Panc1 (cell line): ENCODE results near the gene PRR5. TPM values are rescaled to one million over a fixed set of nuclear protein-coding genes. Genes with fewer than 3 reads are reported as not detected.

ENCODE experiments used
- ATAC-seq: fragments of 200-7000 bp; cut with Tn5 transposase; 2 replicates; pipeline ENCODE4 v1.9.1; 2020; ENCODE audit warnings: mild to moderate bottlenecking, moderate library complexity
- BruUV-seq: library from RNA; stranded (reverse); fragments of 400-500 nt; replicated peaks from 2 replicates; lab custom pipeline; 2021; lab: Mats Ljungman, UMichigan
- CTCF ChIA-PET: fragments of 300-600 bp; sonication (Branson Sonifier 250); formaldehyde crosslinking; loops from one replicate; lab custom pipeline; 2022; ENCODE audit warnings: antibody characterized with exemption; lab: Charles Lee
- POLR2A ChIA-PET: fragments of 300-600 bp; sonication (Branson Sonifier 250); formaldehyde crosslinking; loops from one replicate; lab custom pipeline; 2022; ENCODE audit warnings: antibody characterized with exemption; lab: Charles Lee
- DNase-seq: peaks from one replicate; pipeline ENCODE4 v3.0.0-alpha.2; 2010; ENCODE audit warnings: low read depth, low spot score
- H3K27ac ChIP-seq: 2 replicates; pipeline ENCODE4 v1.5.1; 2011; ENCODE audit warnings: mild to moderate bottlenecking, low read length, inconsistent platforms
- H3K27me3 ChIP-seq: fragments of 200-500 bp; sonication (Bioruptor generic); 2 replicates; pipeline ENCODE4 v1.6.0; 2014; ENCODE audit warnings: low read length, inconsistent platforms; ENCODE audit not compliant: control insufficient read depth, insufficient read depth
- H3K36me3 ChIP-seq: fragments of 200-500 bp; sonication (Bioruptor generic); 2 replicates; pipeline ENCODE4 v1.5.1; 2014; ENCODE audit warnings: inconsistent platforms, mild to moderate bottlenecking, low read length, moderate library complexity; ENCODE audit not compliant: control insufficient read depth, insufficient read depth
- H3K4me1 ChIP-seq: 2 replicates; pipeline ENCODE4 v1.5.1; 2011; ENCODE audit warnings: inconsistent platforms, mild to moderate bottlenecking, low read length, moderate library complexity; ENCODE audit not compliant: control insufficient read depth, insufficient read depth
- H3K4me3 ChIP-seq, 2 experiments: 2 replicates each; pipeline ENCODE4 v1.5.1; 2011 to 2012; ENCODE audit warnings: low read depth in 2 of 2, low read length in 2 of 2, mild to moderate bottlenecking in 2 of 2, inconsistent platforms in 1 of 2, moderate library complexity in 1 of 2
- H3K9me3 ChIP-seq: fragments of 200-500 bp; sonication (Bioruptor generic); 2 replicates; pipeline ENCODE4 v1.5.1; 2014; ENCODE audit warnings: low read depth, mild to moderate bottlenecking, inconsistent platforms, low read length, moderate library complexity; ENCODE audit not compliant: control insufficient read depth, insufficient read depth
- CTCF ChIP-seq: fragments of 450-650 bp; IDR thresholded peaks from 2 replicates; pipeline ENCODE4 v1.5.1; 2017; ENCODE audit warnings: mild to moderate bottlenecking
- POLR2AphosphoS5 ChIP-seq: IDR thresholded peaks from 2 replicates; pipeline ENCODE4 v1.6.1; 2012; ENCODE audit warnings: mild to moderate bottlenecking, low read depth, low read length, moderate library complexity
- REST ChIP-seq, 2 experiments: IDR thresholded peaks; 2 replicates each; pipeline ENCODE4 v1.6.1; 2011 to 2012; ENCODE audit warnings: low read depth in 2 of 2, control low read depth in 1 of 2, low read length in 1 of 2, mild to moderate bottlenecking in 1 of 2, moderate library complexity in 1 of 2; ENCODE audit not compliant: insufficient read depth in 1 of 2
- SIN3A ChIP-seq: IDR thresholded peaks from 2 replicates; pipeline ENCODE4 v1.6.1; 2012; ENCODE audit warnings: low read depth, mild to moderate bottlenecking, low read length, moderate library complexity, borderline replicate concordance; ENCODE audit not compliant: insufficient read depth
- TCF7L2 ChIP-seq: IDR thresholded peaks from 2 replicates; pipeline ENCODE4 v1.6.1; 2011; ENCODE audit warnings: mild to moderate bottlenecking, low read depth, low read length, inconsistent platforms
- in situ Hi-C: cut with HindIII; loops from 2 replicates; pipeline ENCODE4 v1.10.0; 2016; ENCODE audit warnings: low sequenced_read_pairs, low pct_unique_long_range_greater_than_20kb
- intact Hi-C: fragments of 100-400 bp; cut with micrococcal nuclease; formaldehyde crosslinking; loops from one replicate; pipeline ENCODE4 v1.10.0; 2022; ENCODE audit not compliant: unreplicated experiment
- total RNA-seq: library from RNA; stranded (reverse); gene quantifications from one replicate; pipeline ENCODE4 v1.2.1, GENCODE V29; 2021; ENCODE audit not compliant: unreplicated experiment

The PRR5 gene
- total RNA-seq, 1 experiment from 2014 or later, result 11.5 TPM

- H3K27me3 ChIP-seq, result no peaks in the 10 kb centered on the region
- BruUV-seq, result no TSS peak
These were observed 31.6 kb downstream of the PRR5 start for GRCh38 chr22:44733426-44734106.

GRCh38 chr22:44734278-44734677 lies 32.3 kb downstream of the PRR5 start:
- Histone ChIP-seq H3K27ac (no peak overlapping the region), H3K4me3 (no peak overlapping the region), H3K36me3 (no peaks in the 10 kb centered on the region), H3K9me3 (no peaks in the 10 kb centered on the region), H3K4me1 (no peaks in the 10 kb centered on the region), H3K27me3 (no peaks in the 10 kb centered on the region)
- in situ Hi-C loops, result no loop called here
- DNase-seq (no peak), ATAC-seq (no peak)
- intact Hi-C loops, result no loop called here
- ChIA-PET CTCF (interaction anchor here (0.5 kb wide), 1 partner anchor 19 kb away, joined by 3 read pairs; no protein-coding TSS in a partner anchor), POLR2A (no interaction called here)
- TF ChIP-seq SIN3A, result no peak
- no peak for TF ChIP-seq REST (IDR thresholded peaks at IDR 0.05; ENCODE audit: insufficient read depth in 1 of 2, low read depth in 2 of 2, low read length in 1 of 2)
- no peak for TF ChIP-seq CTCF
- no peak for TF ChIP-seq TCF7L2
- TF ChIP-seq POLR2AphosphoS5, result no peak
- BruUV-seq, result no TSS peak

More at GRCh38 chr22:44733426-44734106, 31.6 kb downstream of the PRR5 start:
- intact Hi-C loops (no loop called here), in situ Hi-C loops (no loop called here)
- DNase-seq, result no peak
- H3K4me1 ChIP-seq, result no peaks in the 10 kb centered on the region
- no peak overlapping the region for H3K27ac ChIP-seq
- H3K36me3 ChIP-seq, result no peaks in the 10 kb centered on the region
- CTCF ChIA-PET, result no interaction called here
- no peak for ATAC-seq
- POLR2A ChIA-PET, result no interaction called here
- no peak overlapping the region for H3K4me3 ChIP-seq
- no peak for TF ChIP-seq REST (IDR thresholded peaks at IDR 0.05; ENCODE audit: insufficient read depth in 1 of 2, low read depth in 2 of 2, low read length in 1 of 2)
- no peak for TF ChIP-seq TCF7L2
- no peak for TF ChIP-seq CTCF
- TF ChIP-seq POLR2AphosphoS5, result no peak
- TF ChIP-seq SIN3A, result no peak
- no peaks in the 10 kb centered on the region for H3K9me3 ChIP-seq
